Measurements from ENCODE around the gene TIAM2. TPM values are rescaled to one million over a fixed set of nuclear protein-coding genes. Genes with fewer than 3 reads are reported as not detected.

TIAM2 gene
- total RNA-seq, 4 donors from 2014 or later: 4.8 to 11.4 (median 6.7) TPM

DNA sequence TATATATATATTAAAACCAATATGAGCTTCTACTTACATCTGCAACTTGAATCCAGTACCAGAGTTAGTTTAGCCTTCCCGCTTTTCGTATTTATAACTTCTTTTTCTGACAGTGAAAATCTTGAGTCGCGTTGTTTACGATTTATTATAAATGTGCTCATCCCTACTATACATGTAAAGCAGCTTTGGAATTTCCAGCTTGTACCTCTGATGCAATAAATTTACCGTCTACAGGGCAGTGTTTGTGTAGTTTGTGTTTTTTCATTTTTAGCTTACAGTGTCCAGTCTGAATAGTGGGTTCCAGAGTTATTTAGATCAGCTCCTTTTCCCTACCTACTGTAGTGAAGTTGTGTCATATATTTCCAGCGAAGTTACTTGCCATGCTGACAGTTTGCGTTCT, 66.3 kb downstream of the TIAM2 start:
- DNase-seq (ENCODE audit: low spot score in 2 of 2): no peak
- H3K27me3 ChIP-seq: no peaks in the 10 kb centered on the region

DNA sequence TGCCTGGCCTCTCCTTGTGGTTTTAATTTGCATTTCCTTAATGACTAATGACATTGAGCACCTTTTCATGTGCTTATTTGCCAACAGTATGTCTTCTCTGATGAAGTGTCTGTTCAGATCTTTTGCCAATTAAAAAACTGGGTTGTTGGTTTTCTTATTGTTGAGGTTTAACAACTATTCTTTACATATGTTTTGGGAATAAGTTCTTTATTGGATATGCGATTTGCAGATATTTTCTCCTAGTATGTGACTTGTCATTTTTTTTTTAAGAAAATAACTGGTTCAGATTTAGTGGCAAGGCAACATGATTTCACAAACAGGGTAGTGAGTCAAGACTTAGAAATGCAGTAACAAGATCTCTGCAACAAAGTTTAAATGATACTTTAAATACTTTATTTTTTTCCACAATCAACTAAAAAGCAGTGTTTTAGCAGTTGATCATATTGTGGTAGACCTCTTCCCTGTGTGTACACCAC, 67.8 kb downstream of the TIAM2 start:
- TF ChIP-seq, protein P1, sequence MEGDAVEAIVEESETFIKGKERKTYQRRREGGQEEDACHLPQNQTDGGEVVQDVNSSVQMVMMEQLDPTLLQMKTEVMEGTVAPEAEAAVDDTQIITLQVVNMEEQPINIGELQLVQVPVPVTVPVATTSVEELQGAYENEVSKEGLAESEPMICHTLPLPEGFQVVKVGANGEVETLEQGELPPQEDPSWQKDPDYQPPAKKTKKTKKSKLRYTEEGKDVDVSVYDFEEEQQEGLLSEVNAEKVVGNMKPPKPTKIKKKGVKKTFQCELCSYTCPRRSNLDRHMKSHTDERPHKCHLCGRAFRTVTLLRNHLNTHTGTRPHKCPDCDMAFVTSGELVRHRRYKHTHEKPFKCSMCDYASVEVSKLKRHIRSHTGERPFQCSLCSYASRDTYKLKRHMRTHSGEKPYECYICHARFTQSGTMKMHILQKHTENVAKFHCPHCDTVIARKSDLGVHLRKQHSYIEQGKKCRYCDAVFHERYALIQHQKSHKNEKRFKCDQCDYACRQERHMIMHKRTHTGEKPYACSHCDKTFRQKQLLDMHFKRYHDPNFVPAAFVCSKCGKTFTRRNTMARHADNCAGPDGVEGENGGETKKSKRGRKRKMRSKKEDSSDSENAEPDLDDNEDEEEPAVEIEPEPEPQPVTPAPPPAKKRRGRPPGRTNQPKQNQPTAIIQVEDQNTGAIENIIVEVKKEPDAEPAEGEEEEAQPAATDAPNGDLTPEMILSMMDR (IDR thresholded peaks at IDR 0.05): no peak
- TF ChIP-seq EP300 (IDR thresholded peaks at IDR 0.05): no peak
- no peak for TF ChIP-seq POLR2A (IDR thresholded peaks at IDR 0.05)
- TF ChIP-seq POLR2AphosphoS5 (IDR thresholded peaks at IDR 0.05): no peak
- no peak overlapping the region for H3K27ac ChIP-seq
- H3K27me3 ChIP-seq: no peaks in the 10 kb centered on the region
- DNase-seq (ENCODE audit: low spot score in 2 of 2): no peak
- H3K4me1 ChIP-seq: no peaks in the 10 kb centered on the region
- WGBS: 36% methylated on average over 1 of the region's 1 CpG
- H3K36me3 ChIP-seq: no peaks in the 10 kb centered on the region
- H3K4me3 ChIP-seq: no peak overlapping the region
- H3K9me3 ChIP-seq: no peaks in the 10 kb centered on the region

More for the DNA sequence above, 66.3 kb downstream of the TIAM2 start:
- TF ChIP-seq POLR2AphosphoS5 (IDR thresholded peaks at IDR 0.05): no peak
- TF ChIP-seq, protein P1 (IDR thresholded peaks at IDR 0.05): no peak
- no peak for TF ChIP-seq POLR2A (IDR thresholded peaks at IDR 0.05)
- TF ChIP-seq EP300 (IDR thresholded peaks at IDR 0.05): no peak
- Histone ChIP-seq H3K4me3 (no peak overlapping the region), H3K4me1 (no peaks in the 10 kb centered on the region), H3K9me3 (no peaks in the 10 kb centered on the region), H3K36me3 (no peaks in the 10 kb centered on the region), H3K27ac (no peak overlapping the region)
- 95% methylated on average over 8 of the region's 8 CpGs for WGBS

DNA sequence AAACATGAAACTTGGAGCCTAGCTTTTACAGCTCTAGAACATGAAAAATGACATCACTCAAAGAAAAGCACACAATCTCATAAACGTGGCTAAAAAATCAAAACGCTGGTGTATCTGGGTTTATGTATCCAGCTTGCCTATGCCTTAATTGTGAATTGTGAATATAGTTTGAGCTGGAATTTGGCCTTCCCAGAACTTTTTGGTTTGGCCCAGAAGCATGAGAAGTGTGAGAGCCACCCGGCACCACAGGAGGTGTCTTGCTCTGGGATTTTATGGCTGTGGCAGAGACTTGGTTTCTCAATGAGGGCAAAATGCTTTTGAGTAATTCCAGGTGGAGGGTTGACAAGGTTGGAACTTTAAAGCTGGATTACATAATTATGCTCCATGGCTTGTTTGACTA, 69.2 kb downstream of the TIAM2 start:
- Histone ChIP-seq H3K9me3 (no peaks in the 10 kb centered on the region), H3K36me3 (no peaks in the 10 kb centered on the region), H3K27me3 (no peaks in the 10 kb centered on the region), H3K4me1 (no peaks in the 10 kb centered on the region), H3K27ac (no peak overlapping the region), H3K4me3 (no peak overlapping the region)
- TF ChIP-seq EP300 (IDR thresholded peaks at IDR 0.05) (no peak), POLR2A (IDR thresholded peaks at IDR 0.05) (no peak), POLR2AphosphoS5 (IDR thresholded peaks at IDR 0.05) (no peak)
- TF ChIP-seq, protein P1 (IDR thresholded peaks at IDR 0.05): no peak
- no peak for DNase-seq (ENCODE audit: low spot score in 2 of 2)
- 73% methylated on average over 3 of the region's 3 CpGs for WGBS

DNA sequence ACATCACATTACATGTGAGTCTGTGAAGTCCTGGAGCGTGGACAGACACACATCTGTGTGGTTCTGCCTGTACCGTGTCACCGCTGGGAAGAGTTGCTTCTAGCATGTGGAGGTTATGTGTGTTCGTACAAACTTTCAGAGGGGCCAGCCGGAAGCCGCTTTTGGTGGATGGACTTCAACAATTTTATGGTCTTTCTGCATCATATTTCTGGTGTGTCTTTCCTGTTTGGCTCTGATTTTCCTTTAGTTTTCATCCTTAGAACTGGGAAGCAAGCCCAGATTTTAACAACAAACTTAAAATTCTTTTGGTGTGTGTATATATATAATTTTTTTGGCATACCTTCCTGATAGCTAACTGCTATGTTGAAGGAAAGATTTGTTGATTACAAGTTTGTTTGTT, 71.2 kb downstream of the TIAM2 start:
- 83% methylated on average over 6 of the region's 6 CpGs for WGBS
- no peak overlapping the region for H3K27ac ChIP-seq
- no peaks in the 10 kb centered on the region for H3K9me3 ChIP-seq
- H3K4me3 ChIP-seq: no peak overlapping the region
- no peaks in the 10 kb centered on the region for H3K36me3 ChIP-seq
- TF ChIP-seq, protein P1 (IDR thresholded peaks at IDR 0.05): no peak
- TF ChIP-seq POLR2AphosphoS5 (IDR thresholded peaks at IDR 0.05) (no peak), EP300 (IDR thresholded peaks at IDR 0.05) (no peak), POLR2A (IDR thresholded peaks at IDR 0.05) (no peak)
- DNase-seq (ENCODE audit: low spot score in 2 of 2): no peak
- H3K27me3 ChIP-seq: no peaks in the 10 kb centered on the region
- H3K4me1 ChIP-seq: no peaks in the 10 kb centered on the region

DNA sequence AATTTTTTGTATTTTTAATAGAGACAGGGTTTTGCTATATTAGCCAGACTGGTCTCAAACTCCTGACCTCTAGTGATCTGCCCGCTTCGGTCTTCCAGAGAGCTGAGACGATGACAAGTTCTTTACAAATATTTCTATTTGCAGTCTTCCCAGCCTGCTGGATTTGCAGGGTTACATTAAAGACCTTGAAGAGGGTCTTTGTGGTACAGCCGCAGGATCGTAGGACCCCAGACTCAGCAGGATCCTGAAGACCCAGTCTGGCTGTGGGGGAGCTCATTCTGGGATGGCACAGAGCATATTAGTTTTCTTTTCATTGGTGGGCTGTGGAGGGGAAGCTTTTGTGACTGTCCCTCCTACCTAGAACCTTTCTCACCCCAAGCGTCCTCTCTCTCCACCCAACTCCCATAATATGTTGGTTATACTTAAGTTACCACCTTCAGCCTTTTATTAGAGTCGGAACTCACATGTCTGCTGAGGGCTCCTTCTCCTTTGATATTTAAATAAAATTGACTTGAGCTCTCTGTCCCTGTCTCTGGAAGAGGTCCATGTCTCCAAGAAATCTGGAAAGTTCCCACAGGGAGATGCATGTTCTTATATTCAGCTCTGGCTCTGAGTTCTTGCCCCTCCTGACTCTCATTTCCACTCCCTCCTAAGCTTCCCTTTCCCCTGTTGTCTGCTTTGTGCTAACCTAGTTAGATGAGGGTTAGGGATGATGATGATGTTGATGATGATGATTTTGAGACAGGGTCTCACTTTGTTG, 72.0 kb downstream of the TIAM2 start:
- no peak overlapping the region for H3K4me3 ChIP-seq
- no peaks in the 10 kb centered on the region for H3K36me3 ChIP-seq
- TF ChIP-seq EP300 (IDR thresholded peaks at IDR 0.05): no peak
- TF ChIP-seq POLR2AphosphoS5 (IDR thresholded peaks at IDR 0.05): no peak
- TF ChIP-seq, protein P1 (IDR thresholded peaks at IDR 0.05): no peak
- TF ChIP-seq POLR2A (IDR thresholded peaks at IDR 0.05): no peak
- H3K27me3 ChIP-seq: no peaks in the 10 kb centered on the region
- DNase-seq (ENCODE audit: low spot score in 2 of 2): no peak
- no peaks in the 10 kb centered on the region for H3K4me1 ChIP-seq
- 88% methylated on average over 7 of the region's 7 CpGs for WGBS
- H3K9me3 ChIP-seq: no peaks in the 10 kb centered on the region
- no peak overlapping the region for H3K27ac ChIP-seq
